Stimulated activated CD4-positive, alpha-beta T cell treated with anti-CD3 and anti-CD28 coated beads, Interleukin-1b, Interleukin-23, amount 100 ng/mL, for 1 hour (primary cell): ENCODE data around the gene LRRC75A.
"Not testable (repeated sequence)": the region's sequence is repeated elsewhere in the genome, so short reads cannot be mapped to it uniquely, and the experiment has no call there.

Source experiments
- DNase-seq, 2 donors: peaks; one replicate each; pipeline ENCODE4 v3.0.0-alpha.2; 2020; ENCODE audit warnings: low read depth in 2 of 2

The LRRC75A gene

GRCh38 chr17:16398270-16399267, 93.4 kb downstream of the LRRC75A start:
- DNase-seq: no peak

- DNase-seq: not testable (repeated sequence)
Observed at GRCh38 chr17:16396693-16397092, 95.3 kb downstream of the LRRC75A start.

- not testable (repeated sequence) for DNase-seq
Observed at GRCh38 chr17:16395887-16396286, 96.1 kb downstream of the LRRC75A start.

DNA sequence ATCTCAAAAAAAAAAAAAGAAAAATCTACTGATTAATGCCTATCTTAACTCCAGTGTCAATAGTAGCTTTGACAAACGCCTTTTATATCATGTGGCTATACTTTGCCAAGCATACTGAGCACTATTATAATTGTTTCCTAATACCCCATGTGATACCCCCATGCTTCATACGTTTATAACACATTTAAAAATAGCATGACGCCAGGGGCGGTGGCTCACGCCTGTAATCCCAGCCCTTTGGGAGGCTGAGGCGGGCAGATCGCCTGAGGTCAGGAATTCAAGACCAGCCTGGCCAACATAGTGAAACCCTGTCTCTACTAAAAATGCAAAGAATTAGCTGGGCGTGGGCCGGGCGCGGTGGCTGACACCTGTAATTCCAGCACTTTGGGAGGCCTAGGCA, 99.5 kb downstream of the LRRC75A start:
- not testable (repeated sequence) for DNase-seq
